NCI-H187 (cell line): Measurements from ENCODE around the gene RSU1.

ENCODE experiments used
- DNase-seq, 2 experiments: peaks; one replicate each; lab custom pipeline; 2025; lab: John Stamatoyannopoulos, UW

RSU1 gene

DNA sequence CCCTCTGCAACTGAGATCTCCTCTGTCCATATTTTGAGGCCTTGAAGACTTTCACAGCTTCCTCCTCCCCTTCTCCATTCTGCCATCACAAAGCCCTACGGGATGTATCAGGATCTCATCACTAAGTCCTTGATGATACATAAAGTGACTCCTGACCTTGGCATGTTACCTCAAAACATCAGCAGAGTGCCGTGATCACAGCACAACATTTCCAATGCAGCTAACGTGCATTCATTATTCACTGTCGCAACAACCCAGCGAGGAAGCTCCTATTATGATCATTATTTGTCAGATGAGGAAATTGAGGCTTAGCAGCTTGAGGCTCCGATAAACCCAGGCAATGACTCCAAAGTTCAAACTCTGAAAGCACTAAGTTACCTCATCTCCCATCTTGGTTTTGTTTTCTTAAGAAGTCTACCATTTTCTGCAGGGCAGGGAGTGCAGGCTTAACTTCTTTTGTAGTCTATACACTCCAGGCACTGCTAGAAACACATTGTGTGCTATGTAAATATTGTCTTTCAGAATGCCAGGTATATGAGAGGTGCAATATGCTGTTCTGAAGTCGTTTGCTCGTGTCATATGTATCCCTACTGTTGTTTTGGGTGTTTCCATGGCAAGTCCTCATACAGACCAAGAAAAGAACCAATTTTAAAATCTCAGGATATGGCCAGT lies 215.0 kb downstream of the RSU1 start:
- DNase-seq, result no peak

DNA sequence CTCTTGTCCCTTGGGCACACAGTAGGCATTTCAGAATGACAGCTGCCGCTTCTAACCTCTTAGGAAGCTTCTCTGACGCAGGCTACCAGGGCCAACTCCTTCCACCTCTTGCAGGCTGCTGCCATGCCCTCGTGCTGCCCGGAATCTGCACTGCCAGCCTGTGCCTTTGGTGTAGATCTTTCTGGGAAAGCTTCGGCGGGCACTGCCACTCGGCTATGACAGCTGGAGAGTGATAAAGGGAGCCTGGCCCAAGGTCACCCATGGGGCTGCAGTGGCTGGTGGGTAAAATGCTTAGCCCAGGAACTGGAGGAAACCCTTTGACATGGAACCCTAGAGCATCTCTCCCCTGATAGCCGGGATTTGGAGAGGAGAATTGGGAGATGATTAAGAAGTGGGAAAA lies 217.6 kb downstream of the RSU1 start:
- no peak for DNase-seq

DNA sequence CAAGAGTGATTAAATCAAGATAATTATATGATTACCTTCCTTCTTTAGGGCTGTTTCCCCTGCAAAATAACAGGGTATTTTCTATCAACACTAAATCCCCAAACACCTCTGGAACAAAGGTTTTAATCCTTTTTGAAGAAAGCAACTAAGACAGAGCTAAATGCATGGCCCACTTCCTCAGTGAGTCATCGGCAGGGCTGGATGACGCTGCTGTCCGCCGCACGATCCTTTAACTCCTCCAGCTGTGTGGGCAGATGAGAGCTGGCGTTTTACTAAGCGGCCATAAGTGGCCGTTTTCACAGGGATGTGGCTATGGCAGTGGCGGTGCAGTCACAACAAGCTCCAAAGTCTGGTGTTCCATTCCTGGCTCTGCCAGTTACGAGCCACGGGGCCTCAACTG lies 219.6 kb downstream of the RSU1 start:
- DNase-seq, result no peak

DNA sequence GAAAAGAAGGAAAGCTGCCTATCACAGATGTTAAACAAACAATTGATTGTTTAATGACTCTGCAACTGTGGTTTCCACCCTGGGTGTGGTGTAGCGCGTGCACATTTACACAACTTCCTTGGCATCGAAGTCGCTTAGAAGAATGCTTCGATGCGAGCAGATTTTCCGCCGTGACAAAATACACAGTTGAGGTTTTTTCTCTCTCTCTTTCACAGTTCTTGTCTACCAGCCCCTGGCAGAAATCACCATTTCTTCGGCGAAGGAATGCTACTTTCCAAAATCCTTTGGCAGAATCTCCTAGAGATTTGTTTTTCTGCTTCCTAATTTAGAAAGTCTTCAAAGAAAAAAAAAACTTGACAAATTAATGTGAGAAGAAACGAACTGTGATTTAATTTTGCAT lies 224.8 kb downstream of the RSU1 start:
- no peak for DNase-seq

DNA sequence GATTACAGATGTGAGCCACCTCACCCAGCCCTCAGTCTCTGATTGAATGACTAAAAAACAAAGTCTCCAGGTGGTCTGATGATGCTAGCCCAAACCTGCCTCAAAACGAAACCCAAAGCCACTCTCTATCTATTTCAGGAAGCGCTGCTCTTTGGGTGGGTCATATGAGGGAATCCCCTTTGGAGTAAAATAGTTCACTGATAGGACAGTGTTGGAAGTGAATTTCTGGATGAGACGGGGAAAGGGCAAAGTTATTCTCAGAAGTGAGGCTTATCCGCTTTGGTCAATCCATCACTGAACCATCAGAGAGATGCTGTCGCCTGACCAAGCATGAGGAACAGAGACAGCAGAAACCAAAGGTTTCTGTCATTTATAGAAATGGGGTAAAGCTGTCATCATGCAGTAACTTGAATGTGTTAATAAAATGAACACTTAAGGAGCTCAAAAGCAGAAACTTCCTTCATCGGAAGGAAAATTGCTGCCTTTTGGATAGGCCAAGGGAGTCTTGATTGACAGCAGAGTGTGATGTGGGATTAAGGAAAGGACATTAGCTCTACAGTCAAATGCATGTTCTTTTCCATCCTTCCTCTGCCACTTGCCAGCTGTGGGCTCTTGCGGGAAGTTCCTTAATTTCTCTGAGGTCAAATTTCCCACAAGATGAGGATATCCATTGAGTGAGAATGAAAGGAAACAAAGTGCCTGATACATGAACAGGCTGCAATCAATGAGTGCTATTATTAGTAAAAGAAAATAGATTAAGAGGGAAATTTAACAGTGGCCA lies 230.7 kb downstream of the RSU1 start:
- no peak for DNase-seq

DNA sequence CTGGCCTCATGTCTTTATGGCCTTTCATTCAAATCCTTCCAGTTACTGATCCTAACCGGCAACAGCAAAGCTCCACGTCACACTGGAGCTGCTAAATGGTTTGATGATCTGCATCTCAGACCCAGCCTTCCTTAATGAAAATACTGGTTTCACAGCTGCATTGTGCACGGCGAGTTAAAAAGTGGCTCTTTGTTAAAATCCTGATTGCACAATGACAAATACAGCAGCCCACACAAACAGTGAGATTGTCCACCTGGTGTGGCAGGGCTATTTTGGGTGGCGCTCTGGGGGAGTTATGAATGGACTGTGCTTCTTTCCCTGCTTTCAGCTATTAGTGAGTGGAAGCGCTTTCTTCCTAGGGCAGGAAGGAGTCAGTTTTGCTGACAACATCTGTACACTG lies 232.1 kb downstream of the RSU1 start:
- DNase-seq, result no peak

DNA sequence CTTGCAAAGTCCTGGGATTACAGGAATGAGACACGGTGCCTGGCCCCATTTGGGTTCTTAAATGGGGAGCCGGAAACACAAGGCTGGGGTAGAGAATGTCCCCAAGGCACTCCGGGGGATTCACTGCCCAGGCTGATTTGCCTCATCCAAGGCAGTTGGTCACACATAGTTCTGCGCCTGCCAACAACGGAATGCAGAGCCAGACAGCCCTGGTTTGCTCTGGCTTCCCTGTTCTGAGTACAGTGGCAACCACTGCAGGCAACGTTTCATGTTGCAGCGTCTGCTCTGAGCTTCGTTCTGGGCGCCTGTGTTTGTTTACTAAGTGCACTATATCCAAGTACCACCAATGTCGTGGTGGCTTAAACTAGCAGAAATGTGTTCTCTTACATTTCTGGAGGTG lies 233.8 kb downstream of the RSU1 start:
- no peak for DNase-seq

DNA sequence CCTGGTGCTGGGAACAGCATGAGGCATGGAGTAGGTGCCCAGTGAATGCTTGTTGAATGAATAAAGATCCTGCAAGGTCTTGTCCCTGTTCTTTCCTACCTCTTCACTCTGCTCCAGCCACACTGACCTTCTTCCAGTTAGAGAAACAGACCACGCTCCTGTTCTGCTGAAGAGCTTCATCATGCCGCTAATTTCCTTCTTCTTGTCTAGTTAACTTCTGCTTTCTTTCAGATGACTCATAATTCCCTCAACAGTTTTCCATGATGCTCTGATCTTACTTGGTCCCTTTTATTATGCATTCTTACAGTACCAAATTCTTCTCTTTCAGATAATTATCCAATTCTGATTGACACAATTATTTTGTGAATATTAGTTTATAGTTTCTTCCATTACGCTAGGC lies 236.0 kb downstream of the RSU1 start:
- no peak for DNase-seq

DNA sequence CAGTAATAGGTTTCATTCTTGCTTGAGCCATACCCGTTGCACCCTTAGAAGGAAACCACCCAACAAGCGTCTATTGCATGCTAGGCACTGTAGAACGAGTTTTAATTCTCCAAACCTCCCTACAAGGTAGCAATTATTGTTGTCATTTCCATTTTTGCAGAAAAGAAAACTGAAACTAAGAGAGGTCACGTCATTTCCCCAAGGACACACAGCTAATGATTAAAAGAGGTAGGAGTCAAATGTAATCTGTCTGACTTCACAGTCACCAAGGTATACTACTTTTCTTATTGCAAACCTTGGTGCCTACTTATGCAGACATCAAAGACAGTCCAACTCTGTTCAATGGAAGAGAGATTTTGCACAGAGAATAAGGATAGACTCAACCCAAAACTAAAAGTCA lies 246.5 kb downstream of the RSU1 start:
- DNase-seq, result no peak

DNA sequence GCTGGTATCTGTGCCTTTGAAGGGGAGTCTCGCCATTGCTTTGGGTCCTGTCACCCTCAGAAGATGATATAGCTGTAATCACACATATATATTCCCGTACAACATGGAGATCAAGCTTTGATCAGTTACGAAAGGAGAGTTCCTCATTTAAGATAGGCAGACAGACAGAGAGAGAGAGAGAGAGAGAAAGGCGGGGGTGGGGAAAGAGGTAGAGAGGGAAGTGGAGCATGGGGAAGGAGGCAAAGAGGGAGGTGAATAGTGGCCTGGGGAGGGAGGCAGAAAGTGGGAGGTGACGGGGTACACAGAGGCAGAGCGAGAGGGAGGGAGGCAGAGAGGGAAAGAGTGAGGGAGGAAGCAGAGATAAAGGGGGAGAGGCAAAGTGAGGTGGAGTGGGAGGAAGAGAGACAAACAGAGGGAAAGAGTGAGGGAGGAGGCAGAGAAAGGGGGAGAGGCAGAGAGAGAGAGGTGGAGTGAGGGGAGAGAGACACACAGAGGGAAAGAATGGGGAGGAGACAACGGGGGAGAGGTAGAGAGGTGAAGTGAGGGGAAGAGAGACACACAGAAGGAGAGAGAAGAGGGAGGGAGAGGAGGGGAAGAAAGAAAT lies 250.9 kb downstream of the RSU1 start:
- no peak for DNase-seq

DNA sequence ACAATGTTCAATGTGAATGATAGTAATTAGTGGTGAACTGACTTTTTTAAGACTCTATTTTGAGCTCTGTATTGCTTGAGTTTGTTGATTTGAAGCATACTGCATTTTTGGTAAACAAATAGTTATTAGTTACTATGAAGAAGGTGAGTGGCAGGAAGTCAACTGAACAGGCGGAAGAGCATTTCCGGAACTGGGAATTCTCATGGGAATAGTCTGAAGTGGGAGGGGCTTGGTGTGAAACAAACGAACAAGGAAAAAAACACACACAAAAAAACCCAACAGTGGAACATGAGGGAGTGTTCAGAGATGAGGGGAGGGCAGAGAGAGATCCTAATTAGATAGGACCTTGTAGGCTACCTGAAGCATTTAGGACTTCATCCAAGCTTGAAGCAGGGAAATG lies 251.6 kb downstream of the RSU1 start:
- DNase-seq, result no peak

DNA sequence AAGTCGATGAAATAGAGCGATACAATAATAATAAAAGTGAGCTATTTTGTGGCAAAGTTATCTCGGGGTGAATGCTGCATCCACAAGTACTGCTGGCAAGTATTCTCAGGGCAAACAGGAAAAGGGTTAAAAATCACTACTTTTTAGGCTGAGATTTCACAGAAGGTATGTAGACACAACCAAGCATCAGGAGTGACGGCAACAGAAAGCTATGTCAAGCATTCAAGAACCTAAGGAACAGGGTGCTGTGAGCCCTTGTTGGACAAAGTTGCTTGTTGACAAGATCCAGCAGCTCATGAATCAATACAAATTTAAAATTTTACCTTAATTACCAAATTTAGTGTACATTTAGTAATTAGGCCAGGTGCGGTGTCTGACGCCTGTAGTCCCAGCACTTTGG lies 254.3 kb downstream of the RSU1 start:
- no peak for DNase-seq

DNA sequence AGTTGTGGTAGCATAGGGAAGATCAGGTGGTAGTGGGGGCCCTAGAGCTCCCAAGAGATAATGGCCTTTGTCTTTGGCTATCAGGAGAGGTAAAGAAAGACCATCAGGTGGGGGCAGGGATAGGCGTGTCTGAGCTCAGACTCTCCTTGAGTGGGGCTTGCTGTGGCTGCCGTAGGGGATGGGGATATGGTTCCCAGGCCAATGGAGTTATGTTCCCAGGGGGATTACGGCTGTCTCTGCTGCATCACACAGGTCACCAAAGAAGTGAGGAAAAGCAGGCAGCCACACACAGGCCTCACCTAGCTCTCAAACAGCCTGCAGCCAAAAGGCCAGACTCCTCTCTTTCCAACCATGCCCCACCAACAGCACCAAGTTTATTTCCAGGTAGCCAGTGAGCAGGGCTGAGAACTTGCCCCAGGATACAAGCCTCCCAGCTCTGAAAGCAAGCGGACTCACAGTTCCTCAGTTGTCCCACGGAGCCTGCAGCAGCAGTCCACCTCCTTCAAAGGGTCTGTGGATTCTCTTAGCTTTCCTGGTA lies 257.9 kb downstream of the RSU1 start:
- peak in 1 of 2 experiments; percentile 6 for DNase-seq

DNA sequence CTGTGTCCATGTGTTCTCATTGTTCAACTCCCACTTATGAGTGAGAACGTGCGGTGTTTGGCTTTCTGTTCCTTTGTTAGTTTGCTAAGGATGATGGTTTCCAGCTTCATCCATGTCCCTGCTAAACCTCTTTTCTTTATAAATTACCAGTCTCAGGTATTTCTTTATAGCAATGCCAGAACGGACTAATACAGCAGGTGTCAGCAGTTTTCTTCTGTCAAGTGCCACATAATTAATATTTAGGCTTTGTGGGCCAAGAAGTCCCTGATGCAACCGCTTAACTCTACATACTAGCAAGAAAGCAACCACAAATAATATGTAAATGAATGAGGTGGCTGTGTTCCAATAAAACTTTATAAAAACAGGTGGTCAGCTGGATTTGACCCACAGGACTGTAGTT lies 269.3 kb downstream of the RSU1 start:
- no peak for DNase-seq

DNA sequence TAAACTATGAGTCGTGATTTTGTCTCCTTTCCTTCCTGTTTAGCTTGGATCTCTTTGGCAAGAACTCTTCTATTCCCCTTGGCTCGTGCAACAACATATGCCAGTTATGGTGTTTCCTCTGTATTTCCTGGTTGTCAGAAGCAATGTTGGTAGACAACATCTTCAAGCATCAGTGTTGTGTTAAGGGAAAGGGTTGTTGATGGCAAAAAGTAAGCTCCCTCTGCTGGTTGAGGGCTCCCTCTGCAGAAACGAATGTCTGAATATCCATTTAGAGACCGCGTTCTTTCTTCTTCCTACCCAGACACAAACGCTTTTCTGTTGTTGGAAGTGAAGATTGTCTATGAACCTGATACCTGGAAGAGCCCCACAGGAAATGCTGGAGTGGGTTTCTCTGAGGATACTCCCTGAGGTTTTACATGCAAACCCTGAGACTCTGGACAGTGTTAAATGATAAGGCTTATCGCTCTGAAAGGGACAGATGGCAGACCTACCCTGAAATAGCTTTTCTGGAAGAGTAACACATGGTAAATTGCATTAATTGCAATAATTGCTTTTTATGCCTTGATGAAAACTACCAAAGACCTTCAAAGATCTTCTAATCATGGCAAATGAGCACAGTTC lies 272.0 kb downstream of the RSU1 start:
- no peak for DNase-seq

DNA sequence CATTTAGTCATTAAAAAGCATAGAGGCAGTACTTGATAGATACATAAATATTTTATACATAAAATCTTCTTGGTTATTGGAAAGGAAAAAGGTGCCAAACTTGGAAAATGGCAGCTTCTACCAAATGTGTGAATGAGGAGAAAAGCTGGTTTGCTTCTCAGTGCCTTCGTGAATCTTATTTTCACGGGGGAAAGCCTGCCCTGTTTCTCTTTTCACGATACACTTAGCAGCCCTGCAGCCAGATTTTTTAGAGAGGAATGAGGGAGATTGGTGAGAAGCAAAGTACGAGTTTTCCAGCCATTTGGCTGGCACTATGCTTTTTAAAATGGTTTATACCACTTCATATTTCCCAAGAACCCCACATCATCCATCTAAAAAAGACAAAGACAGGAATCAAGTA lies 272.6 kb downstream of the RSU1 start:
- DNase-seq, result no peak

DNA sequence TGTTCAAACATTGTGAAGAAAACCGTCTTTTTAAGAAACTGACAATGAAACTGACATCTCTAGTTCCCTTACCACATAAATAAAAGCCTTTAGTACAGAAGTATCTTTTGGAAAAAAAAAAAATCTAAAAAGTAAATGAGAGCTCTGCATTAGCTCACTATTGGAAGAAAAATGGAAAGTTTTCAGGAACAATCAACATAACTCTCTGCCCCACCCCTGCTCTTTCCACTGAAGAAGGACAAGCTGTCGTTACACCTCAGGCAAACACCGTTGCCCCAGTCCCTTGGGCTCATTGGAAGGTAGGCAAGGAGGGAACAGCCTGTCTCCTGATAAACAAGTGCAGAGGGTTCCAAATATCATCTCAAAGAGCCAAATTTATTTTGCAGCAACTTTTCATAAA lies 273.1 kb downstream of the RSU1 start:
- no peak for DNase-seq
